ENCODE measurements around the gene FAM13C.
"Not testable (repeated sequence)": the region's sequence is repeated elsewhere in the genome, so short reads cannot be mapped to it uniquely, and the experiment has no call there.

FAM13C gene

DNA sequence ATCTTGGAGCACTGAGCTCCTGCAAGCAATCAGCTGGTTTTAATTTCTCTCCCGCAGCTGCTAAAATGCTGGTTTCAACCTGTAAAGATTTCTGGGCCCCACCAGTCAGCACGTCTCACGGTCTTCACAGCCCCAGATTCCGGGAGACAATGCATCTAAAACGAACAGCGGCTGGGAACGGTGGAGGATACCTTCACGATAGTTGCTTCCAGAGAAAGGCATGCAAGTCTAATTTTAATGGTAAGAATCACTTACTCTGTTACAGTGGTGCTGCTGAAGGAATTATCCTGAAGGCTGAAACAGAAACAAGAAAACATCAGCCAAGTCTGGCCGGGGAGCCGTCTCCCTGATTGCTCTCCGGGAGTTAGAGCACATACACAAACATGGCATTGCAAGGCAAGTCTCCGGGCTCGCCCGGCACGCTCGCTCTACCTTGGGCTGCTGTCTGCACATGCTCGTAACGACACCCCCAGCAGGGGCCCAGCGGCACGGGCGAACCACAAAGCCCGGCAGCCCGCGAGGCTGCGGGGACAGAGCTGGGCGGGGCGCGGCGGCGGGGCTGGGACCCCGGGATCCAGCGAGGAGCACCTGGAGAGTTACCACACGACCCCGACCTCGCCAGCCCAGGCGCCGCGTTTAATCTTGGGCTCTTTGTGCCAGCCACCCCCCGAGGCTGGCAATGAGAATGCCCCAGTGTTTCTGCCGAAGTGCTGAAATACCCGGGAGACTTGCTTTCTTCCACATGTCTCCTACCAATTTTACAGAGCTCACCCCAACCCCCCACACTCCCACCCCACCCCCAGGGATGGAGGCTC lies at the start of gene FAM13C:
Gene FAM13C (minus strand): TSS at position 406 of the 815 bp plus-strand sequence. CDS start 89 bp downstream, at position 317.
- peak; percentile 31 for DNase-seq (ENCODE audit: low spot score)

DNA sequence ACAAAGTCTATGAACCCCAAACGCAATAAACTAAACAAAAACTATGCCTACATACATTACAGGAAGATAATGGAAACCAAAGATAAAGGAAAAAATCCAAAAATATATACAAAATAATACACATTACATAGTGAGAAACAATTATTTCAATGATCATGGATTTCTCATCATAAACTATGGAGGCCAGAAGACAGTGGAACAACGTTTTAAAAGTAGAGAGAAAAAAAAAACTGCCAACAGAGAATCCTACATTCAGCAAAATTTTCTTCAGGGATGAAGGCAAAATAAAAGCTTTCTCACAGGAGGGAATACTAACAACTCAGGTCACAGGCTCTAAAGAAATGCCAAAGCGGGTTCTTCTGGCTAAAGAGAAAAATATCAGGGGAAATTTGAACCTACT lies 42.9 kb upstream of the FAM13C start:
- no peak for DNase-seq (ENCODE audit: low spot score)

DNA sequence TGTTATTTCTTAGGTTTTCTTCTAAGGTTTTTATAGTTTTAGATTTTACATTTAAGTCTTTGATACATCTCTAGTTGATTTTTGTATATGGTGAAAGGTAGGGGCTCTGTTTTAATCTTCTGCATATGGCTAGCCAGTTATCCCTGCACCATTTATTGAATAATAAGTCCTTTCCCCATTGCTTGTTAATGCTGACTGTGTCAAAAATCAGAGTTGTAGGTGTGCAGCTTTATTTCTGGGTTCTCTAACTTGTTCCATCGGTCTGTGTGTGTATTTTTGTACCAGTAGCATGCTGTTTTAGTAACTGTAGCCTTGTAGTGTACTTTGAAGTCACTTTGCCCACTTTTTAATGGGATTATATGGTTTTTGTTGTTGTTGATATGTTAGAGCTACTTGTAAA lies 37.9 kb upstream of the FAM13C start:
- DNase-seq (ENCODE audit: low spot score): no peak

DNA sequence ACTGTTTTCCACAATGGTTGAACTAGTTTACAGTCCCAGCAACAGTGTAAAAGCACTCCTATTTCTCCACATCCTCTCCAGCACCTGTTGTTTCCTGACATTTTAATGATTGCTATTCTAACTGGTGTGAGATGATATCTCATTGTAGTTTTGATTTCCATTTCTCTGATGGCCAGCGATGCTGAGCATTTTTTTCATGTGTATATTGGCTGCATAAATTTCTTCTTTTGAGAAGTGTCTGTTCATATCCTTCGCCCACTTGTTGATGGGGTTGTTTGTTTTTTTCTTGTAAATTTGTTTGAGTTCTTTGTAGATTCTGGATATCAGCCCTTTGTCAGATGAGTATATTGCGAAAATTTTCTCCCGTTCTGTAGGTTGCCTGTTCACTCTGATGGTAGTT lies 37.0 kb upstream of the FAM13C start:
- not testable (repeated sequence) for DNase-seq (ENCODE audit: low spot score)

DNA sequence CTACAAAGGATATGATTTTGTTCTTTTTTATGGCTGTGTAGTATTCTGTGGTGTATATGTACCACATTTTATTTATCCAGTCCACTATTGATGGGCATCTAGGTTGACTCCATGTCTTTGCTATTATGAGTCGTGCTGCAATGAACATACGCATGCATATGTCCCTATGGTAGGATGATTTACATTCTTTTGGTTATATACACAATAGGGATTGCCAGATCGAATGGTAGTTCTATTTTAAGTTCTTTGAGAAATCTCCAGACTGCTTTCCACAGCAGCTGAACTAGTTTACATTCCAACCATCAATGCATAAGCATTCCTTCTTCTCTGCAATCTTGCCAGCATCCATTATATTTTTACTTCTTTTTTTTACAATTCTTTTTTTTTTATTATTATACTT lies 35.6 kb upstream of the FAM13C start:
- no peak for DNase-seq (ENCODE audit: low spot score)

DNA sequence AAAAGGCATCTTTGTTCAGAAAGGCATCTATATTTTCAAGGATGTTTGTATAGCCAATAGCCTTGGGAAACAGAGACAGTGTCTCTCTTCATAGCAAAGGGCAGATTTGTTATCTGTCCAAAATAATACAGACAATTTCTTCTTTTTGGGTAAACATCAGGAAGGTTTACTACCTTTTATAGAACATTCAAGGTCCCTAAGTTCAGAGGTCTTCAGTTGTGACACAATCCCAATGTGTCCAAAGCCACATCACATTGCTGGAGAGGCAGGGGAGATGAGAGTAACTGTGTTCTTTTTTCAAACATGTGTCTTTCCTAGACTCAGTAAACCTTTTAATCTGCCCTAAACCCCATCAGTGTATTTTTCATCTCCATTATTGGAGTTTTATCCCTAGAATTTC lies 33.6 kb upstream of the FAM13C start:
- DNase-seq (ENCODE audit: low spot score): no peak

DNA sequence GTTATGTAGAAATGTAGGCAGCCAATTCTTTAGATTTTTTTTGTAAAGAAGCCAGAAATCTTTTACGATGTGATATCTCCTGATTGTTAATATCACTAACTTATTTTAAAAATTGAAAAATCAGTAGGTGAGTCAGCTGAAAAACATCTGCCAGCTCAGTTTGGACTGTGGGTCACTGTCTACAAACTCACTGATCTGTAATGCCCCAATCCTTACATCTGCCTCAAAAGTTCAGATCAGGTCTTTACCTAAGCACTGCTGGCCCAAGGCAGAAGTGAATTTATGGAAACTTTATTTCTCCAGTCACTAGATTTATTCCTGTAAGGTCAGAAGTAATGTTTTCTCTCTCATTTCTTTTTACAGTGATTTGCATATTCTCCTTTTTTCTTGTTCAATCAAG lies 31.0 kb upstream of the FAM13C start:
- no peak for DNase-seq (ENCODE audit: low spot score)

DNA sequence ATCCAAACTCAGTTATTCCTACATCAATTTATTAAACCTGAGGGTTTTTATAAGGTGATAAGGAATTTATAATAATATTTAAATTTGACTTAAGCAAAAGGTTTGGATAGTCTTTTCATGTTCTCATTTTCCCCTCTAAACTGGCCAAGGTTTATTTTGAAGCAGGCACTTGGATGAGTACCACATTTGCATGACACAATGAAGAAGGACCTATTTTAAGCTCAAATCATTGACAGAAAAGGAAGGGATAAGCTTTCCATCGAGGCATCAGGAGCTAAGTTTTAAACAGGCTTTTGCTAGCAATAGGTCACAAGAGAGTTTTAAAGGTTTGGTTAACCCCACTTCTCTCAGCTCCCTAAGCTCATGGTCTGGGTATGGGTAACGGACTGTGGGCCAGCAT lies 28.7 kb upstream of the FAM13C start:
- no peak for DNase-seq (ENCODE audit: low spot score)

DNA sequence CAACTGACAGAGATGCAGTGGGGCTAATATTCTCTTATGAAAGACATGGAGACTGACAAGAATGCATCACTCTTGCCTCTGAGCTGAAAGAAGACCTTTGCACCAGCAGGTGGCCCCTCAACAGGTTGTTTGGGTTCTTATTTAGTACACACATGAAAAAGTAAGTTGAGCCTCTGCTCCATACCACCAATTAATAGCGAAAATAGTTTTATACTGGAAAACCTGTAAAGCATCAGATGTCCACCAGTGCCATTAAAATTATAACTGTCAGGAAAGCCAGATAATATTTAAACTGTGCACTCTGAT lies 26.3 kb upstream of the FAM13C start:
- DNase-seq (ENCODE audit: low spot score): no peak

DNA sequence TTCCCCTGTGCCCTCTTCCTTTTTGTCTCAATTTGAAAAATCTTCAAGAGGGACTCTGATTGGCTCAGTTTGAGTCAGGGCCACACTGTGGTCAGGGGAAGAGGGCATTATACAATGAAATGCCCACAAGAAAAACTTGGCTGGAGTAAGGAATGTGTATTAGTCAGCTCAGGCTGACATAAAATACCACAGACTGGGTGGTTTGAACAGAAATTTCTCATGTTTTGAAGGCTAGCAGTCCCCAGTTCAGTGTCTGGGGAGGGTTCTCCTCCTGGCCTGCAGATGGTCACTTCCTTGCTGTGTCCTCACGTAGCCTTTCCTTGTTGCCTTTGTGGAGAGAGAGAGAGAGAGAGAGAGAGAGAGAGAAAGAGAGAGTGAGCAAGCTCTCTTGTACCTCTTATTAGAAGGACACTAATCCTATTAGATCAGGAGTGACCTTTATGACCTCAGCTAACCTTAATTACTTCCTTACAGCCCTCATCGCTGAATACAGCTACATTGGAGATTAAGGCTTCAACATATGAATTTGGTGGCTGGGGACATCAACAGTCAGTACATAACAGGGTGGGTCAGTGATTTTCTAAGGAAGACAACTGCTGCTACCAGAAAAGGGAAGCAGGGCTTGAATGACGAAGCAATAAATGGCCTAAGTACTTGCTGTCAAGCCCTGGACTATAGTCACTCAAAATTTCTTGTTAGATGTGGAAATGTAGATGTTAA lies 25.8 kb upstream of the FAM13C start:
- DNase-seq (ENCODE audit: low spot score): peak; percentile 36

DNA sequence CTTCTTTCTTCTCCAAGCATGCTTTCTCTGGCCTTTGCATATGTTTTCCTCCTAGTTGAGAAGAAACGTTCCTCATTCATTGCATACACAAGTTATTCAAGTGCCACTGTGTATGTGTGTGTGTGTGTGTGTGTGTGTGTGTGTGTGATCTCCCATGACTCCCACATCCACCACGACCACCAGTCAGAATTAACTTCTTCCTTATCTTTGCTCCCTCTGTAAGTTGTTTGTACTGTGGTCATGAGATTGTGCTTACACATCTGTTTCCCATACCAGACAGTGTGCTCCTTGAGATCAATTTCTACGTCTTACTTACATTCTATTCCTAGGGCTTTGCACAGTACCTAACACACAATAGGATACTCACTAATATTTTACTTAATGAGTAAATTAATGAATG lies 22.4 kb upstream of the FAM13C start:
- DNase-seq (ENCODE audit: low spot score): no peak

DNA sequence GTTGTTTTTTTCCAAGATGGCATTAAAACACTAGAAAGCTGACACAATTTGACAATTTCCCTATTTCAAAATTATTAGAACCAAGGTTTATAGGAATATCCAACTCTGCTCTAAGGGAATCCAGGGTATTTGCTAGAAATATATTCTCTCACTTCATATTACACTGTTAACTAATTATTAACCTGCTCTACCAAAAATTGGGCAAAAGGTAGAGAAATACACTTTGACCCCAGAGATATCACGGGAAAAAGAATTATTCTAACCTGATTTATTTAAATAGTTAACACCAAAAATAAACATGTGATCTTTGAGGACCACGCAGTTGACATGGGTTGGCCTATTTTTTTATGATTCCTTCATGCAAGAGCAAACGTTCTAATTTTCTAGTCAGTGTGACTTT lies 21.6 kb upstream of the FAM13C start:
- DNase-seq (ENCODE audit: low spot score): no peak

DNA sequence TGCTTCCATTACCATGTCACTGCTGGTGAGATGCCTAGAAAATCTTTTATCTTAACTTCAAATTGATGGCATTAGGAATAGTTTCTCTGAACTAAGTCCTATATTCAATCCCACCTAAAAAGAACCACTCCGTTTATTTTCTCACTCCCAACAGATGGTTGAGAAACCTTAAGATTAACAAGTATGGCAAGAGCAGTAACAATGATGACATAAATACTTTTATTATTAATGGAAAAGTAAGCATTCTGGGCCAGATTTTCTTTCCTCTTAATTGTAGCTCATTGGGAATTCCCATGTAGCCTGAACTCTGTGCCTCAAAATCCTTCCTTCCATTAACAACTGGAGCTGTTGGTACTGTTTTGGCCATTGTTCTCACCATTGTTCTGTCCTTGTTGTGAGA lies 21.1 kb upstream of the FAM13C start:
- DNase-seq (ENCODE audit: low spot score): no peak

DNA sequence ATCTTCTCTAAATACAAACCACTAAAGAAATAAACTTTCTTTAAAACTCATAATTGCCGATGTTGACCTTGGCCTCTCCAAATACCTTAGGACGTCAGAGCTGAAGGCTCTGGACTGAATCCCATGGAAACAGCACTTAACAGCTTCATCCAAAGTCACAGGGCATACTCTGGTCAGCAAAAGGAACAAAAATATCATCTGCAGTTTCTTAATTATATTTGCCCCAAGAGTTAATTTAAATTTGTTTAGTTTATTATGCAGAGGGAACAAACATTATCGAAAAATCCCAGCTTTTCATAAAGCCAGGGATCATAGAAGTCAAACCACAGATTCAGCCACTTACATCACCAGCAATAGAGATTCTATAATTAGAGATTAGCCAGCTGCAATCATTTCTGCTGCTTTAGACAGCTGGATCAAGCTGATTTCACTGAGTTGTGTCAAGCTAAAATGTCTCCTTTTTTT lies 20.5 kb upstream of the FAM13C start:
- no peak for DNase-seq (ENCODE audit: low spot score)

DNA sequence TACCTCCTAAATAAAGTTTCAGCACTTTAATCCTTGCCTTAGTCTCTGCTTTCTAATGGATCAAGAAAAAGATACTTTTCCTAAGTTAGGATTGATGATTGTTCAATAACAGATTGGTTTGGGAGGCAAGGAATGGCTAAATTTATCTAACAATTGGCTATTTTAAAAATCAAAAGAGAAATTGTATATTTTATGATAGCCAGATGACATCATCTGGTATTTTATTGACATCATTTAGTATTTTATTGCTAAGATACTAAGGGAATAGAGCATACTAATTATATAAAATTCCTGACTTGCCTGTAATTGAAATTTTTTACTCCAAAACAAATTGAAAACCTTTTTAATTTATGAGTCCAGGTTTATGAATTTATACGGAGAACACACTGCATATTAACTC lies 19.3 kb upstream of the FAM13C start:
- DNase-seq (ENCODE audit: low spot score): no peak

DNA sequence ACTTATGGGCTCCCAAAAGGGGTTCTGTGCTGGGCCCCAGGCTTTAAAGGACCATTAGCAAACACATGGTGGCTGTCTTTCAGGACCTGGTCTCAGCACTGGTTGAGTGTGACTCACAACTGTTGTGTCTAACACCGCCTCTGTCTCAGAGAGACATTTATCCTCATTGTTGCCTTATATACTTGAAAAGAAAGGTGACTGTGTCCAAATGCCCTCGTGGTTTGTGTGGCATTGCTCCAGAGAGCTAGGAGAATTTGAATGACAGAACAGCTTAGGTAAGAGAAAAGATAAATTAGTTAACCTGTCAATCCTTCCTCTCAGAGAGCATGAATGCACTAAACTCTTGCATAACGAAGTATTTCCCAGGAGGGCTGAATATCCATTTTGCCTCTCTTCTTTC lies 14.5 kb upstream of the FAM13C start:
- DNase-seq (ENCODE audit: low spot score): no peak

DNA sequence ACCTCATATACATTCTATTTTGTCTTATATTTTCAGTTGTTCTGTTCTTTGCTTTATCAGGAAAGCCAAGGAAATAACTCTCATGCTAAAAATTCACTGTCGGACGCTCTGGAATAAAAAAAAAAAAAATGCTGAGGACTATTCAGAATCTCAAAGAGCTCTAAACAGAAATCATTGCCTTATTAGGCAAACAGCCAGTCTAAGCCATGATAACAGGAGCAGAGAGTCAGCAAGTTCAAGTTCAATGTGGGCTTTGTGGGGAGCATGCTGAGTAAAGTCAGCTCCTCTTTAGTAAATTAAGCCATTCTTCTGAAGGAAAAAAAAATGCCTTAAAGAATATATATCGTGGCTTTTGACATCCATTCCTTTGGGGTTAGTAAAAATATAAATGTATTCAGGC lies 13.6 kb upstream of the FAM13C start:
- no peak for DNase-seq (ENCODE audit: low spot score)

DNA sequence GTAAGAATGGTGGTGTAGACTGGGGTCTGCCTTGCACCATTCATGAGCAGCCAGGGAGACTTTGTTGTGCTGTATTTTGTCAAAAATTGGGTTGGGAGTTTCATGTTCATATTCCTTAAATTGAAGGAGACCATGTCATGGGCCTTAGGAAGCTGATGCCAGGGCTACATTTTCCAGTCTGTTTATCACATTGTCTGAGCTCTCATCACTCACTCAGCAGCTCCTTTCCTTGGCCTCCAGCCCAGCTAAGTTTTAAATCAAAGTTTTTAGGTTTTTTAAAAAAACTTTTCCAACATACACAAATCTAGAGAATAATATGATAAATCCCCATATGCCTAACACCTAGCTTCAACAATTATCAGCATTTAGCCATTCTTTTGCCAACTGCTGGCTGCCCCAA lies 12.6 kb upstream of the FAM13C start:
- no peak for DNase-seq (ENCODE audit: low spot score)

DNA sequence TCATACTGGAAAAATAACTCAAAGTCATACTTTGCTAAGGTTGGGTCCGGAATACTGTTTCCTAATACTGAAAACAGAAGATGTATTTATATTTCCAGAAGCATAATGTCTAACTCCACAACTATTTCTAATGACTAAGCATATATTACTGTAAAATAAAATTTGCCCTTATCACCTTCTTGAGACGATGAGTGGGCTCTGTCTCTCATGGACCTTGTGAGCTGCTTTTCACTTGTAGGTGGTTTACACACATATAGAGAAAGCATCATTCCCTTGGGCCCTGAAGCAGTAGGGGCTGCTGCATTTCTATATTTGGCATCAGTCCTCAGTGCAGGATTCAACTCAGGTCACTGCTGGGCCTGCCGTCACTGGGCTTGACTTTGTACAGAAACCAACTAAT lies 10.7 kb upstream of the FAM13C start:
- no peak for DNase-seq (ENCODE audit: low spot score)

DNA sequence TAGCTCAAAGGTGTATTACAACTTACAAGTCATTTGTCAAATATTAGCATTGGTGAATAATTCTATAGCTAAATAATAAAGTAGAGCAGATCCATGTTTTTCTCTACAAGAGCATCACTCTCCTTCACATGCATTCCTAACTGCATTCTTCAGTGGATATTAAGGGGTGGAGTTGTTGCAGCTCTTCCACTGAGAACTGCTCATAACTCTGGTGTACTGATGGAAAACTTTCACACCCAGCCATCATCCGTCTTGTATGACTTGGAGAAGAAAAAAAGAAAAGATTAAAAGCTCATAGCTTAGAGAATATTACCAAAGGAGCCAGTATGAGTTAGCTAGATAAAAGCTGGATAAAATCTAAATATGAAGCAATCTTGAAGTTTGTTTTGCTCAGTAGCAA lies 10.2 kb upstream of the FAM13C start:
- DNase-seq (ENCODE audit: low spot score): no peak

DNA sequence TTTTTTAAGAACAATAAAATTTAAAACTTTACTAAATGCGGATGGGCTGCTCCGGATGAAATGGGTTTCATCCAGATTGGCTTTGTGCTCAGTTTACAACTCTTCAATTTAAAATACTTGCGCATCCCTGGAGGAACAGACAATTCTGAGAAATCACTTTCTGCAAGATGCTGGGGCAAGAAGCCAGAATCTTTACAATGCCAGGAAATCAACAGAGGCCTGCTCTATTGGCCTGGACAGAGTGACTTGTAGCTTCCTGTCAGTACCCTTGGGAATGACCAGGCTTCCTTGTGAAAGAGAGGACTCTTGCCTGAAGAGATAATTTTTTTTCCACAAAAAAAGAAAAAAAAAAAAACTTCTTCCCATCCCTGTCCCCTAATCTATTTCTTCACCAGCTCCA lies 3.9 kb upstream of the FAM13C start:
- DNase-seq (ENCODE audit: low spot score): no peak

DNA sequence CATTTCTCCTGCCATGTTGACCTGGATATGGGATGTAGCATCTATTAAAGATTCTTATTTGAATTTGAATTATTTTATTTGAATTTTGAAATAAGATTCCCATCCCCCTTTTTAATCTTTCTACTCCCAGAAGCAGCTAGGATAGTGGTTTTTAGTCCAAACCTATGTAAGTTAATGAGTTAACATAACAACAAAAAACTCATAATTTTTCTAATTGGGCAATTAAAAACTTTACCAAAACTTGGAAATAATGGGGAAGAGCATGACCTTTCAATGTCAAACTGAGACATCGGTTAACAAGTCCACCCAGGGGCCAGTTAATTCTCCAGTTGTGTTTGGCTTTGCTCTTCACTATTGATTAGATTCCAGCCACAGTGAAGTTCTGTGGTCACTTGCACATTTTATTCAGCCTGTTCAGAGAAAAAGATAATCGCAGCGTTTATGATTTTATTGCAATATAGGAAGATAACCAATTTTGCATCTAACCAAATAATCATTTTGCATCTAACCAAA lies 1.2 kb upstream of the FAM13C start:
- DNase-seq (ENCODE audit: low spot score): no peak

DNA sequence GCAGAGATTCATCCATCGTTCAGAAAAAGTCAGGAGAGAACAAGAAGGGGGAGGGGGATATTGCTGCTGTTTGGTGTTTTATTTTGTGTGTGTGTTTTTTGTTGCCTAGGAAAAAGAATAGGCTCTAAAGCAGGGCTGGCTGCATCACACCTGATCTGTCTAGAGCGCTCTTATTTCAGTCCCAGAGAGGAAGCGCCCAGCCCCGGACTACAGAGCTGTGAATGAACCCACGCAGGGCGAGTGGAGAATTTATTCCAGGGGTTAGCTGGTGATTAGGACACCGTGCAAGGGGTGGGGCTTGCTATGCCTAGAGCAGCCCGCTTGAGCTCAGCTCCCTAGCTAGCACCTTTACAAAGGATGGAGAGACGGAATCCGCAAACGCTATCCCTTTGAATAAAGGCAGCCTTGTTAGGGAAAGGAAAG lies 621 bp upstream of the FAM13C start:
- DNase-seq (ENCODE audit: low spot score): peak; percentile 32

Data from LoVo (cell line).